Measurements from ENCODE around the gene TDRD15.

The TDRD15 gene

DNA sequence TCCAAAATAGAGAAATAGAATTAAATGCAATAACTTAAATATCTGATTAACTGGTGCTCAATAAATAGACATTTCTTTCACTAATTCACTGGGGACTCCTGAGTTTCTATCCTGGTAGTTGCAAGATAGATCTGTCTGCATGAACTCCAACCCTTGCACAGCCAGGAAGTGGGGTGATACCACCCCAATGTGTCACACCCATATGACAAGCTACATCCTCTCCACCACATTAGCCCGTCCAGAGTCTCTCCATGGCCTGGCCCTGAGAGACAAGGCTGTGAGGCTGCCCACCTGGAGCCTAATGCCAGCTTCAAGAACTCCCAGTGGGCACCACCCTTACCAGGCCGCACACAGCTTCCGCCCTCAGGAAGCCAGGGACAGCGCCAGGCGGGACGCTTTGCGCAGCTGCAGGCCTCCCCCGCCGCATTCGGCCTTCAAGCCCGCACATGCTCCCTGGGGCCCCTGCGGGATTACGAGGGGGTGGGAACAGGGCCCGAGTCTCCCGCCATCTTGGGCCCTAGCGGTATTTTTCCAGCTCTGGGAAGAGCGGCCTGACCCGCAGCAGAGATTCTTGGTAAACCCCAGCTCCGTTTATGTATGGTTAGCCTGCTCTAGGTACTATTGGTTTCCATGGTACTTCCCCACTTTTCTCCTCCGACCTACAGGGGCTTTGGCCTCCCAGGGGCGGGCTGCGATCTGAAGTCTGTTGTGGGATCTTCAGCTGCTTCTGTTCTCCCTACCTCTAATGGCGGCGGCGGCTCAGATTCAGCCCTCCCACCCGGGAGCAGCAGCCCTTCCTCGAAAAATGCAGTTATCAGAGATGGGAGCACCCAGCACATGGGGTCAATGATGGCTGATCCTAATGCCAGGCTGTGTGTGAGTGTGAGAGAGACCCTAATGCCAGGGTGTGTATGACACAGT, at the start of gene TDRD15:
TDRD15 (plus strand) TSS at position 496 of the 921 bp plus-strand sequence. CDS start 13,500 bp downstream, outside the sequence.
- H3K4me3 ChIP-seq (ENCODE audit: control insufficient read depth, low read depth, low read length): no peak within 1 kb of the TSS
- DNase-seq (ENCODE audit: low read depth): no peak
- TF ChIP-seq, protein P1, sequence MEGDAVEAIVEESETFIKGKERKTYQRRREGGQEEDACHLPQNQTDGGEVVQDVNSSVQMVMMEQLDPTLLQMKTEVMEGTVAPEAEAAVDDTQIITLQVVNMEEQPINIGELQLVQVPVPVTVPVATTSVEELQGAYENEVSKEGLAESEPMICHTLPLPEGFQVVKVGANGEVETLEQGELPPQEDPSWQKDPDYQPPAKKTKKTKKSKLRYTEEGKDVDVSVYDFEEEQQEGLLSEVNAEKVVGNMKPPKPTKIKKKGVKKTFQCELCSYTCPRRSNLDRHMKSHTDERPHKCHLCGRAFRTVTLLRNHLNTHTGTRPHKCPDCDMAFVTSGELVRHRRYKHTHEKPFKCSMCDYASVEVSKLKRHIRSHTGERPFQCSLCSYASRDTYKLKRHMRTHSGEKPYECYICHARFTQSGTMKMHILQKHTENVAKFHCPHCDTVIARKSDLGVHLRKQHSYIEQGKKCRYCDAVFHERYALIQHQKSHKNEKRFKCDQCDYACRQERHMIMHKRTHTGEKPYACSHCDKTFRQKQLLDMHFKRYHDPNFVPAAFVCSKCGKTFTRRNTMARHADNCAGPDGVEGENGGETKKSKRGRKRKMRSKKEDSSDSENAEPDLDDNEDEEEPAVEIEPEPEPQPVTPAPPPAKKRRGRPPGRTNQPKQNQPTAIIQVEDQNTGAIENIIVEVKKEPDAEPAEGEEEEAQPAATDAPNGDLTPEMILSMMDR (conservative IDR thresholded peaks at IDR 0.05; ENCODE audit: control insufficient read depth, insufficient read depth, low read depth, low read length): no peak

GRCh38 chr2:21078296-21078695, 45.5 kb upstream of the TDRD15 start:
- no peak overlapping the region for H3K4me3 ChIP-seq (ENCODE audit: control insufficient read depth, low read depth, low read length)
- no peak for DNase-seq (ENCODE audit: low read depth)
- TF ChIP-seq, protein P1 (conservative IDR thresholded peaks at IDR 0.05; ENCODE audit: control insufficient read depth, insufficient read depth, low read depth, low read length): no peak

GRCh38 chr2:21083482-21083881, 40.3 kb upstream of the TDRD15 start:
- DNase-seq (ENCODE audit: low read depth): no peak
- H3K4me3 ChIP-seq (ENCODE audit: control insufficient read depth, low read depth, low read length): no peak overlapping the region
- TF ChIP-seq, protein P1 (conservative IDR thresholded peaks at IDR 0.05; ENCODE audit: control insufficient read depth, insufficient read depth, low read depth, low read length): no peak

DNA sequence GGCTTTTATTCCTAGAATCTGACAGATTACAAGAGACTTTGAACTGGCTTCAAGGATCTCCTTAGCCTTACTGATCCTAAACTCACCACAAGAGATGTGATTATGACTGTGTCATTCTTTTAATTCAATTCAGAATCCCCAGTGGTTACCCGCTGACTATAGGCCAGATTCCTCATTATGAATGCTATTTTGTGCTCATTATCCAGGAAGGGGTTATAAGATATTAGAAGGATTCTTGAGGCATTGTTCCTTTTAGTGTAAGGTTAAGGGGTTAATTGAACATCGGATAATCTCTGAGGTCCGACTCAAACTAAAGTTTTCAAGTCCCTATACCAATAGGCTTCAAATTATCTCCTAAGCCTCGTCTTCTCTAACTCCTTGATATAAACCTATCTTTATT, 39.4 kb upstream of the TDRD15 start:
- H3K4me3 ChIP-seq (ENCODE audit: control insufficient read depth, low read depth, low read length): no peak overlapping the region
- TF ChIP-seq, protein P1 (conservative IDR thresholded peaks at IDR 0.05; ENCODE audit: control insufficient read depth, insufficient read depth, low read depth, low read length): no peak
- no peak for DNase-seq (ENCODE audit: low read depth)

- no peak overlapping the region for H3K4me3 ChIP-seq (ENCODE audit: control insufficient read depth, low read depth, low read length)
- no peak for DNase-seq (ENCODE audit: low read depth)
- TF ChIP-seq, protein P1 (conservative IDR thresholded peaks at IDR 0.05; ENCODE audit: control insufficient read depth, insufficient read depth, low read depth, low read length): no peak
These were observed 31.4 kb upstream of the TDRD15 start for GRCh38 chr2:21092308-21092869.

- TF ChIP-seq, protein P1 (conservative IDR thresholded peaks at IDR 0.05; ENCODE audit: control insufficient read depth, insufficient read depth, low read depth, low read length): no peak
- DNase-seq (ENCODE audit: low read depth): no peak
These were observed 28.6 kb upstream of the TDRD15 start for GRCh38 chr2:21095178-21095577.

More at GRCh38 chr2:21095178-21095577, 28.6 kb upstream of the TDRD15 start:
- no peak overlapping the region for H3K4me3 ChIP-seq (ENCODE audit: control insufficient read depth, low read depth, low read length)

All from fibroblast of mammary gland (primary cell).